HG03354 (cell line): ENCODE data around the gene RCBTB2.

Experiments
- ATAC-seq: cut with Tn5 transposase; IDR thresholded peaks from one replicate; pipeline ENCODE4 v1.9.1; 2021; ENCODE audit warnings: mild to moderate bottlenecking; ENCODE audit not compliant: unreplicated experiment, poor library complexity, severe bottlenecking

Gene RCBTB2

GRCh38 chr13:48567515-48568369 is 34.9 kb upstream of the RCBTB2 start:
- no peak for ATAC-seq

GRCh38 chr13:48564056-48564455 is 31.2 kb upstream of the RCBTB2 start:
- ATAC-seq: no peak

GRCh38 chr13:48563626-48564025 is 30.7 kb upstream of the RCBTB2 start:
- ATAC-seq: no peak

GRCh38 chr13:48562296-48563066 is 29.6 kb upstream of the RCBTB2 start:
- ATAC-seq: peak; percentile 98

GRCh38 chr13:48561466-48562235 is 28.8 kb upstream of the RCBTB2 start:
- no peak for ATAC-seq

- no peak for ATAC-seq
Observed at GRCh38 chr13:48560657-48561337, 27.9 kb upstream of the RCBTB2 start.

- ATAC-seq: no peak
Observed at GRCh38 chr13:48559638-48560320, 26.9 kb upstream of the RCBTB2 start.

- ATAC-seq: no peak
Observed at GRCh38 chr13:48556817-48557216, 23.9 kb upstream of the RCBTB2 start.

GRCh38 chr13:48555441-48555840 is 22.6 kb upstream of the RCBTB2 start:
- ATAC-seq: no peak

GRCh38 chr13:48551329-48551728 is 18.4 kb upstream of the RCBTB2 start:
- no peak for ATAC-seq

GRCh38 chr13:48549658-48550057 is 16.8 kb upstream of the RCBTB2 start:
- no peak for ATAC-seq

GRCh38 chr13:48547663-48548092 is 14.8 kb upstream of the RCBTB2 start:
- ATAC-seq: no peak

GRCh38 chr13:48545608-48546007 is 12.7 kb upstream of the RCBTB2 start:
- no peak for ATAC-seq

- peak; percentile 62 for ATAC-seq
Observed at GRCh38 chr13:48542581-48543341, 9.9 kb upstream of the RCBTB2 start.

GRCh38 chr13:48542138-48542537 is 9.3 kb upstream of the RCBTB2 start:
- no peak for ATAC-seq

GRCh38 chr13:48539550-48539949 is 6.7 kb upstream of the RCBTB2 start:
- ATAC-seq: no peak

- no peak for ATAC-seq
Observed at GRCh38 chr13:48536621-48537250, 3.9 kb upstream of the RCBTB2 start.

GRCh38 chr13:48535766-48536165 is 2.9 kb upstream of the RCBTB2 start:
- ATAC-seq: no peak
